Measurements from ENCODE around the gene ERP29. TPM values are rescaled to one million over a fixed set of nuclear protein-coding genes. Genes with fewer than 3 reads are reported as not detected.
"Not testable (repeated sequence)": the region's sequence is repeated elsewhere in the genome, so short reads cannot be mapped to it uniquely, and the experiment has no call there.

The ERP29 gene
- total RNA-seq, 6 experiments from 2014 or later = 41.7 to 124 (median 94.3) TPM

DNA sequence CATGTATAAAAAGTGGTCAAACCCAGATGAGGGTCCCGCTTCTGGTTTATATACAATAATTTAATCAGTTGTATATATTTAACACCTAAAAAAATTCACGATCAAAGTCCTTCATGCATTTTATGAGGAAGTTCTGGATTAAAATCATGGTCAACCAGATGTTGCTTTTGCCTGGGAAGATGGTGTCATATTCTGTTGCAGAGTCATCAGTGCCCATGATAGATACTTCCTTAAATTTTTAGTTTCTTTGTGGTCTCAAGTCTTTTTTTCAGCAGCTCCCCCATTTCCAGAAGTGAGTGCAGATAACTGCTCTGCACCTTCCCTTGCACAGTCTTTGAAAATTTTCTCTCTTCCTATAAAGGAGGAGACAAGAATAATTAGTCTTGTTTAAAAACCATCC lies 16.1 kb downstream of the ERP29 start:
- DNase-seq (no peak), ATAC-seq (no peak)
- WGBS (ENCODE audit: insufficient coverage, low coverage, low lambda C conversion rate, missing lambda C conversion rate) = 88% methylated on average over 2 of the region's 2 CpGs
- Histone ChIP-seq H3K4me1 (peaks cover 0 to 4% (median 1%) of the 10 kb centered on the region in 4 donors), H3K4me3 (no peak overlapping the region), H3K36me3 (peaks cover 0 to 46% (median 7%) of the 10 kb centered on the region in 4 donors), H3K27ac (no peak overlapping the region), H3K27me3 (no peaks in the 10 kb centered on the region), H3K9me3 (no peaks in the 10 kb centered on the region)
- TF ChIP-seq CTCF (IDR thresholded peaks at IDR 0.05) (no peak), POLR2A (IDR thresholded peaks at IDR 0.05) (no peak)
- intact Hi-C loops (cut with DNase I) = no loop called here

DNA sequence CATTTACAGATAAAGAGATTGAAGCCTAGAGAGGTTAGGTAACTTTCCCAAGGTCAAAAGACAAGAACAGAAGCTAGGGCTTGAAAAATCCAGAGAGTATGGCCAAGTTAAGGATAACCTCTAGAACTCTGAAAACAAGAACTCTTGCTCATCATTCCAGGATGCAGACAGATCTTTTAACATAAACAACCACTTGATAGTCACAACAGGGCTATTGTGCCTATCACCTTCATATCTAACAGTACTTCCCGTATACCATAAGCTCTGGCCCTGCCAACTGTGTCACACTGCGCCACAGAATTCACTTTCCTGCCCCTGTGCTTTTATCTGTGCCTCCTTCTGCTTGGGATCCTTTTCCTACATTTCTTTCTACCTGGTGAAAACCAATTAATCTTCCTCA lies 18.2 kb downstream of the ERP29 start:
- ATAC-seq (peak in 2 of 4 donors; percentile 34 to 54), DNase-seq (no peak)
- Histone ChIP-seq H3K4me3 (no peak overlapping the region), H3K36me3 (peaks cover 0 to 65% (median 13%) of the 10 kb centered on the region in 4 donors), H3K9me3 (no peaks in the 10 kb centered on the region), H3K27me3 (no peaks in the 10 kb centered on the region), H3K27ac (no peak overlapping the region), H3K4me1 (no peaks in the 10 kb centered on the region)
- intact Hi-C loops (cut with DNase I) = no loop called here
- WGBS (ENCODE audit: insufficient coverage, low coverage, low lambda C conversion rate, missing lambda C conversion rate) = 68% methylated on average over 2 of the region's 2 CpGs
- no peak for TF ChIP-seq CTCF (IDR thresholded peaks at IDR 0.05)
- TF ChIP-seq POLR2A (IDR thresholded peaks at IDR 0.05) = no peak

GRCh38 chr12:112032292-112032691 lies 19.1 kb downstream of the ERP29 start:
- no peak for ATAC-seq
- Histone ChIP-seq H3K36me3 (peaks cover 0 to 72% (median 13%) of the 10 kb centered on the region in 4 donors), H3K4me3 (no peak overlapping the region), H3K9me3 (no peaks in the 10 kb centered on the region), H3K27me3 (no peaks in the 10 kb centered on the region), H3K27ac (no peak overlapping the region), H3K4me1 (no peaks in the 10 kb centered on the region)
- DNase-seq = no peak
- intact Hi-C loops (cut with DNase I) = no loop called here
- WGBS (ENCODE audit: insufficient coverage, low coverage, low lambda C conversion rate, missing lambda C conversion rate) = 82% methylated on average over 5 of the region's 5 CpGs
- no peak for TF ChIP-seq CTCF (IDR thresholded peaks at IDR 0.05)
- TF ChIP-seq POLR2A (IDR thresholded peaks at IDR 0.05) = no peak

DNA sequence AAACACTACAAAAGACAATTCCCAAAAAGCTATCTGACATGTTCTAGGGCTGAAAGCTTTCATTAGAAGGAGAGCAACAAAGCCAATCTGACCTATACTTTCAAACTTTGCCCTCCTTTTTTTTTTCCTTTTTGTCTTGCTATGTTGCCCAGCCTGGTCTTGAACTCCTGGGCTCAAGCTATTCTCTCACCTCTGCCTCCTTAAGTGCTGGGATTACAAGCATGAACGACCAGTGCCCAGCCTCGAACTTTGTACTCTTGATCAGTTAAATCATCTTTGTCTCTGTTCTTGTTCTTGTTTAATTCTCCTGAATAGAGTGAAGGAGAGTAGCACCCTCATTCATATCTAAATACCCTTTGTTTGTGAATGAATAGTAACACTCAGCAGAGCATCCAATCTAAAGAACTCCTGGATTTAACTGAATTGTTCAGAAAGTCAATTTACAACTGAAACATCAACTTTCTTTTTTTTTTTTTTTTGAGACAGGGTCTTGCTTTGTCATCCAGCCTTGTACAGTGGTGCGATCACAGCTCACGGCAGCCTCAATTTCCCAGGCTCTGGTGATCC lies 22.1 kb downstream of the ERP29 start:
- 77% methylated on average over 4 of the region's 4 CpGs for WGBS (ENCODE audit: insufficient coverage, low coverage, low lambda C conversion rate, missing lambda C conversion rate)
- no peak for TF ChIP-seq CTCF (IDR thresholded peaks at IDR 0.05)
- TF ChIP-seq POLR2A (IDR thresholded peaks at IDR 0.05) = no peak
- peaks cover 0 to 86% (median 25%) of the 10 kb centered on the region in 4 donors for H3K36me3 ChIP-seq

GRCh38 chr12:112036614-112037013 lies 23.4 kb downstream of the ERP29 start:
- peaks cover 0 to 87% (median 33%) of the 10 kb centered on the region in 4 donors for H3K36me3 ChIP-seq
- H3K9me3 ChIP-seq; H3K4me1 ChIP-seq; intact Hi-C loops (cut with DNase I); DNase-seq; H3K27me3 ChIP-seq; H3K4me3 ChIP-seq; H3K27ac ChIP-seq; ATAC-seq: not testable (repeated sequence)
- 90% methylated on average over 12 of the region's 12 CpGs for WGBS (ENCODE audit: insufficient coverage, low coverage, low lambda C conversion rate, missing lambda C conversion rate)

More for the DNA sequence above, 22.1 kb downstream of the ERP29 start:
- no peak overlapping the region for H3K27ac ChIP-seq
- no peaks in the 10 kb centered on the region for H3K4me1 ChIP-seq
- DNase-seq (no peak), ATAC-seq (no peak)
- intact Hi-C loops (cut with DNase I) = no loop called here
- no peak overlapping the region for H3K4me3 ChIP-seq
- no peaks in the 10 kb centered on the region for H3K27me3 ChIP-seq
- no peaks in the 10 kb centered on the region for H3K9me3 ChIP-seq
